DMS 273 (cell line): ENCODE results near the gene XDH.
A peak's percentile ranks its signal among the peaks of the same experiment; 100 is the strongest.

Source experiments
- DNase-seq: peaks from one replicate; lab custom pipeline; 2025; ENCODE audit not compliant: unreplicated experiment; lab: John Stamatoyannopoulos, UW

Gene XDH

DNA sequence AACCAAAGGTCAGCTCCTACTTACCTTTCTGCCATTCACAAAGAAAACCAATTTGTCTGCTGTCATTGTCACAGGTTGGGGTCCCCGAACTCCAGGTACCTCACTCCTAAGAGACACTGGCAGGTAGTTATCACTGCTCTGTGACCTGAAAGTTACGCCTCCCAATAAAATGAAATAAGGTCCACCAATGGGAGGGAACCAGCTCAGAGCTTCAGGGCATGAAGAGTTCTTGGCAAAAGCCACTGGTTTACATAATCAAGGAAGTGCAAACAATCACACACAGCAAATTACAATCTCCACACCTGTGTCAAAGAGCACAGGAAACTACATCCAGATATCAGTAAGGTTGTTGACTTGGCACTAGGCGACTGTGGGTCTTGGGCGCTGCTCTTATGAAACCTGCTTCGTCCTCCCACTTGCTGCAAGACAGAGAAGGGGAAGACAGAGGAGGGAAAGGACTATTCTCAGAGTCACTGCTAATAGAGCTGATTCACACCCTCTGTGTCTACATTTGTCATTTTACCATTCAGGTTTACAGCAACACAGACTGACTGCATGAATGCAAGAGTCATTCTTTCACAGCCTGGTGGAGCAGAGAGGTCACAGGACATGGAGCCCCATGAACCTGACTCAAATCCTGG, at the start of gene XDH:
XDH (minus strand) TSS at position 142 of the 641 bp plus-strand sequence; CDS start at position 66, 76 bp downstream.
- DNase-seq: no peak

DNA sequence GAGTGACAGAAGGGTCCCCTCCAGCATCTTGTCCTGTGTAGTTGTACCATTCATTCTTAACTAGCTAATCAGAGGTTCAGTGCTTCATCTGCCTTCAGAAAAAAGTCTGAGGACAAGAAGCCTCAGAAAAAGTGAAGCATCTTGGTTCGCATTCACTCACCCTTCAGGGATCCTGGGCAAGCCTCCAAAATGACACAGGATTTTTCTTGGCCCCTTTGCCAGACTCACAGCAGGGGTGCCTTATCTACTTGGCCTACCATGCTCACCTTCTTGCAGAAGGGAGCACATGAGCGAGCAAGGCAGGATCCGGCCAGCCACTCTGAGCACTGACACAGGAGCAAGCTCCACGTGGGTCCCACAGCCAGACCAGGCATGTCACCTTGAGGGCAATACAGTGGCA, 43.1 kb upstream of the XDH start:
- DNase-seq: no peak

- DNase-seq: no peak
These were observed 32.3 kb upstream of the XDH start for GRCh38 chr2:31446848-31447247.

GRCh38 chr2:31442376-31442775, 27.8 kb upstream of the XDH start:
- no peak for DNase-seq

DNA sequence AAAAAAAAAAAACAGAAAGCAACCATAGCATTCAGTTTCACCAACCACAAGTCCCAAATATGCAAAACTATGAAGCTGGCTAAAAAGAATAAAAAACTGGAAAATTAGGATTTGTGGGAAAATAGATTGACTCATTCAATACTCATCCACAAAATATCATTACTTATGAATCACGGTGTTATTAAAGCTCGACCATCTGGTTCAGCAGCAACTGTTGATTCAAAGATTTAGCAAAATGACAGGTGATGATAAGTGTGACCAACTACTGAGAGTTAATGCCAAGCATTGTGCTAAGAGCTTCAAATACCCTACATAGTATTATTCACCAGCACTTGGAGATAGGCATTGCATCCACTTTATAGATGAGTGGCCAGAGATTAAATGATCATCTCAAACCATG, 26.2 kb upstream of the XDH start:
- no peak for DNase-seq

DNA sequence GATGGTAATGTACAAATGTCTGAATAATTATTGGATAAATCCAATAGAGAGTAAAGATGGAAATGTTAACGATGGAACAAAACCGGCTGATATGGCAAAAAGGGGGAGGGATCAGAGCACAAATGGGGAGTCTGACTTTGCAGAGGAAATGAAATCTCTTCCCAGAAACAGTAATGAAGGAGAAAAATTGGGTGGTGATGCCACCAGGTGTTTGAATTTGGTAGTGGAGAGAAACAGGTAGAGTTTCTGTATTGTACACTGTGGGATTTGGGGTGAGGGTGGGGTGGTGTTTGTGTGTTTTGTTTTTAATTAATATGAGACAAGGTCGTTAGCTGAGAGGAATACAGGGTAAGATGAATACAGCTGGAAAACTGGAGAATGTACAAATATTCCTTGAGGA, 20.4 kb upstream of the XDH start:
- peak; percentile 14 for DNase-seq

DNA sequence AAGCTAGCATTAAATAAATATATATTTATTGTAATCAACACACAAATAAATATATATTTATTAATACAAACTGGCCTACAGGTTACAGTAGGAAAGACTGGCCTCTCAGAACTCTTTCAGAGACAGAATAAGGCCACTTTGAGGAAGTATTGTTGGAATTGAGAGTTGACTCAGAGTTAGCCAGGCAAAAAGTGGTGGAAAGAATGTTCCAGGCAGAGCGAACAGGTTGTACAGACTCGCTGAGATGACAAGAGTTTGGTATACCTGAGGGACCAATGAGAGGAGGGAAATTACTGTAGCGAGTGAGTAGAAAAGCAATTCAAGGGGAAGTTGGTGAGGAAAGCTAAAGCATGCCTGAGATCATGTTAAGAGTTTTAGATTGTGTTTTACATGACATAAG, 19.0 kb upstream of the XDH start:
- DNase-seq: no peak

GRCh38 chr2:31430439-31431165, 16.1 kb upstream of the XDH start:
- DNase-seq: no peak

DNA sequence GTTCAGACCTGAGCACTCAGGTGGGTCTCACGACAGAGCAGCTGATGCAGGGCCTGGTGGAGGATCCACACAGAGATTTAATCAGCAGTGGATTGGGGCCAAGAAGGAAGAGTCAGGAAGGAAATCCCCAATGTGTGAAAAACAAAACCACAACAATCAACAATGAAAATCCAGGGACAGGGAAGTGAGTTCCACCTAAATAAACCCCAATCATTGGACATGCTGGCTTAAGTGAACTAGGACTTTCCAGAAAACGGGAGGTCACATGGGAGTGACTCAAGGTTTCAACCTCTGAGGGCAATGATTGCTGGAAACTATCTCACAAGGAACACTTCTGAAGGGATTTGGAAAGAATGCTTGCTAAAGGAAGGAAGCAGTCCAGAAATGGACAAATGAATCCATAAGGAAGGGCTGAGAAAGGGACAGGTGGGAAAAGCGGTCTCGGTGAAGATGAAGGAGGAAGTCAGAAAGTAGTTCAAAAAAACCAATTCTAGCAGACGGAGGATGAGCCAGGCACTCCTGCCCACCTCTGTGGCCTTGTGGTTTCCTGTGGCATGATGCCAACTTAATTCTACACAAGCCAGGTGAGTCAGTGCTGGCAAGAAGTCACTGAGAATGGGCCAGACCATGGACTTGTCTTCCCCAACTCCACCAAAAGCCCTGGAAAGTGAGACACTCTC, 15.4 kb upstream of the XDH start:
- no peak for DNase-seq

GRCh38 chr2:31429040-31429439, 14.5 kb upstream of the XDH start:
- DNase-seq: no peak

- DNase-seq: peak; percentile 16
These were observed 13.5 kb upstream of the XDH start for GRCh38 chr2:31428001-31428418.

DNA sequence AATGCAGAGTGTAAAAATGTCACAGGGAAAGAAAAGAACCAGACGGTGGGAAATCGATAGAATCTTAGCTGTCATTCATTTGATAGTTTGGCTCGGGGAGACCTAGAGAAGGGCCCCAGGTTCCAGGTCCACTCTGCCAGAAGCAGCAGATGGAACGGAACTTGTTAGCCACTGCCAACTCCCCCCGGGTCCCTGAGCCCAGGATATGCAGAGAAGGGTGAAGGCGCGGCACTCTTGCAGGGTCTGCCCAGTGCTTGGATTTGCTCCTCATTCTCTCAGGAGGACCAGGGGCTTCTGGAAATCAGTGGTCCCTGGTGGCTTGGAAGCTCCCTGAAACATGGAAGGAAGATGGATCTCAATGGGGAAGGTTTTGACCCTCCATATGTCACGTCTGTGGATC, 11.6 kb upstream of the XDH start:
- no peak for DNase-seq

DNA sequence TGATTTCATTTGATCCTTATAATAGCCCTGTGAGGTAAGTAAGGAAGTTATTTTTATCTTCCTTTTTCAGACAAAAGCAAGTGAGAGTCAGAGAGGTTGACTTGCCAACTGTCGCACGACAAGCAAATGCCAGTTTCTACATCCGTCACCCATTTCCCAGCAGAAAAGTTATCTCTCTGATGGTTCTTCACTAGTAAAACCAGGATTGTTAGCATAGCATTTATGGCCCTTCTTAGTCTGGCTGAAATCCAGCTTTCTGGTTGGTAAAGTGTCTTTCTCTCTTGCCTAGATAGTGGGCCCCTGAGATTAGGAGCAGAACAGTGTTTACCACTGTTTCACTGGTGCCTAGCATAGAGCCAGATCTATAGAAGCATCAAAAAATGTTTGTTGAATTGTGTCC, 7.1 kb upstream of the XDH start:
- DNase-seq: no peak

GRCh38 chr2:31420936-31421335, 6.4 kb upstream of the XDH start:
- no peak for DNase-seq

GRCh38 chr2:31419386-31419785, 4.8 kb upstream of the XDH start:
- DNase-seq: no peak

DNA sequence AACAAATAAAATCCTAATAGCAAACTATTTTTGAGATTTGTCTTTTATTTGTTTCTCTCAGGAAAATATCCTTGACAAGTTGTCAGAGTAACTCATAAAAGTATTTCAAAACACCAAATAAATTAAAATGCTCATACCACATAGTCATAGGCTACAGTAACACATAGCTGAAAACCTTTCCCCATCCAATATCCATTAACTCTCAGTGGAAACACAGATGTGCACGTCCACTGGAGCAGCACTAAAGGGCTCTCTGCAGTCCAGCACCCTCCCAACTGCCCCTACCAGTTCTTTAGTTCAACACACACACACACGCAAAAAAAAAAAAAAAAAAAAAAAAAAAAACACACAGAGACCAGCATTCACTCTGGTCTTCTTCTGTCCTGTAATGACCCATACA, 879 bp upstream of the XDH start:
- DNase-seq: no peak

- peak; percentile 27 for DNase-seq
These were observed 536 bp downstream of the XDH start for GRCh38 chr2:31413862-31414550.

GRCh38 chr2:31413025-31413424, 1.5 kb downstream of the XDH start:
- DNase-seq: no peak

DNA sequence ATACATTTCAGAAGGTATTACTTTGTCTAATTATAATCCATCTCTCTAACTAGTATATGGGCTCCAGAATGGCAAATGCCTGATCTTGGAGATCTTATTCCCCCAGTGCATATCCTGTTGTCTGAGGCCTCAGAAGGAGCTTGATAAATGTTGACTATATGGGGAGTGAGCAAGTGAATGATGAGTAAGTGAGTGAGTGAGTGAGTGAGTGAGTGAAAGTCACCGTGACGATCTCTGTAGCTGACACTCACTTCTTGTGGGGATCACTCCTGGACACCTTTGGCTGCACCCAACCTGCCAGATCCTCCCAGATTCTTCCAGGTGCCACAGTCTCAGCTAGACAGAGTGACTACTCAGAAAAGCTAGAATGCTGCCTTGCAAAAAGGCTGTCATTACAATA, 2.8 kb downstream of the XDH start:
- DNase-seq: no peak

DNA sequence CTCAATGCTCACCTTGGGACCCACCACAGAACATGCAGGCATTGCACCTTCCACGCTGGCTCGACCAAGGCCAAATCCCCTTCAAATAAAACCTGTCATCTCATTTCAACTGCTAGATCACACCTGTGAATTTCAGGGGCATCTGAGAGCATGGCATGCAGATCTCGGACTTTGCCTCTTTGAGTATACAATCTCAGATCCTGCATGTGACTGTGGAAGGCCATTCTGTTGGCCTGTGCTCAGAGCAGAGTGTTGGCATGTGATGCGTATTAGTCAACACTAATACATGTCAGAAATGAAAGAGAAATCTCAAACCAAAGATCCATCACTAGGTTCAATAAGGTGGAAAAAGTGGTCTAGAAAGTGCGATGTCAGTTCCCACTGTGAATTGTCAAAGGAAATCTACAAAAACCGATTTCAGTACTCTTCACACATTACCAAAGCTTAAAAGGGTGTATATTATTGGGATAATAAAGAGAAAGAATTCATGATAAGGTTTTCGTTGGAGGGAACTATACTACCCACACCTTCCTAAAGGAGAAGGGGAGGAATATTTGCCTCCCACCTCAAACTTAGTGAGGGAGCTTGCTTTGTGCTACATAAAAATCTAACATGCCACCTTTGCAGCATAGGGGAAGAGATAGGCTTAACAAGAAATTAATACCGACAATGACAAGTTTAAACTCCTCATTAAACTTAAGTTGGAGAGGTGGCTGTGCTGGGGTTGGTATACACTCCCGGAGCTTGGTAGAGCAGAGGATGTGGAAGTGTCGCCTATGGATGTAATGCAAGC, 7.8 kb downstream of the XDH start:
- DNase-seq: no peak

GRCh38 chr2:31404827-31405226, 9.7 kb downstream of the XDH start:
- no peak for DNase-seq
